HG03175 (cell line): ENCODE data around the gene HSPA6.
"Not testable (repeated sequence)": the region's sequence is repeated elsewhere in the genome, so short reads cannot be mapped to it uniquely, and the experiment has no call there.

Source experiments
- ATAC-seq: cut with Tn5 transposase; IDR thresholded peaks from one replicate; pipeline ENCODE4 v1.9.1; 2021; ENCODE audit warnings: mild to moderate bottlenecking, moderate library complexity; ENCODE audit not compliant: unreplicated experiment

The HSPA6 gene

GRCh38 chr1:161531986-161532643 lies 7.8 kb downstream of the HSPA6 start:
- no peak for ATAC-seq

- not testable (repeated sequence) for ATAC-seq
Measured at GRCh38 chr1:161532644-161533567, 8.6 kb downstream of the HSPA6 start.

GRCh38 chr1:161537068-161537669 lies 12.8 kb downstream of the HSPA6 start:
- ATAC-seq: not testable (repeated sequence)

GRCh38 chr1:161538925-161539479 lies 14.7 kb downstream of the HSPA6 start:
- ATAC-seq: not testable (repeated sequence)

GRCh38 chr1:161539731-161540569 lies 15.6 kb downstream of the HSPA6 start:
- peak; percentile 54 for ATAC-seq

- peak; percentile 20 for ATAC-seq
Measured at GRCh38 chr1:161540570-161540960, 16.2 kb downstream of the HSPA6 start.

- ATAC-seq: peak; percentile 60
Measured at GRCh38 chr1:161542091-161542559, 17.8 kb downstream of the HSPA6 start.

GRCh38 chr1:161543125-161543524 lies 18.8 kb downstream of the HSPA6 start:
- not testable (repeated sequence) for ATAC-seq

GRCh38 chr1:161545005-161545731 lies 20.8 kb downstream of the HSPA6 start:
- ATAC-seq: not testable (repeated sequence)

GRCh38 chr1:161547995-161548741 lies 23.8 kb downstream of the HSPA6 start:
- not testable (repeated sequence) for ATAC-seq

GRCh38 chr1:161548749-161549406 lies 24.5 kb downstream of the HSPA6 start:
- not testable (repeated sequence) for ATAC-seq

- ATAC-seq: no peak
Measured at GRCh38 chr1:161549652-161550051, 25.3 kb downstream of the HSPA6 start, which contains the start of gene FCGR3A. Gene FCGR3A (minus strand): TSS chr1:161549818. CDS start chr1:161549736, 82 bp downstream.

GRCh38 chr1:161550942-161551341 lies 26.6 kb downstream of the HSPA6 start:
- not testable (repeated sequence) for ATAC-seq

- not testable (repeated sequence) for ATAC-seq
Measured at GRCh38 chr1:161553631-161554030, 29.3 kb downstream of the HSPA6 start.

GRCh38 chr1:161554340-161554739 lies 30.0 kb downstream of the HSPA6 start:
- ATAC-seq: not testable (repeated sequence)

- ATAC-seq: not testable (repeated sequence)
Measured at GRCh38 chr1:161554815-161555417, 30.6 kb downstream of the HSPA6 start.

GRCh38 chr1:161556143-161556542 lies 31.8 kb downstream of the HSPA6 start:
- ATAC-seq: not testable (repeated sequence)

GRCh38 chr1:161556990-161557389 lies 32.6 kb downstream of the HSPA6 start:
- not testable (repeated sequence) for ATAC-seq
